ENCODE measurements around the gene TMEM245. TPM values are rescaled to one million over a fixed set of nuclear protein-coding genes. Genes with fewer than 3 reads are reported as not detected.

TMEM245 gene
- 39.4 and 44.2 TPM in 2 replicates for total RNA-seq
- polyA plus RNA-seq: 41.7 and 48.0 TPM in 2 replicates
- 22.1 and 22.7 TPM in 2 replicates for polyA plus RNA-seq (2011; cell fraction: cytosol; rRNA removed)
- polyA plus RNA-seq (2011; cell fraction: nucleus; rRNA removed): 27.8 and 30.4 TPM in 2 replicates
- polyA plus RNA-seq (2012): 40.4 and 41.8 TPM in 2 replicates
- polyA minus RNA-seq: 156 and 175 TPM in 2 replicates
- 57.1 TPM for polyA minus RNA-seq (2011; cell fraction: cytosol; rRNA and poly(A)+ RNA removed)
- polyA minus RNA-seq (2011; cell fraction: nucleus; rRNA and poly(A)+ RNA removed): 64.2 and 110 TPM in 2 replicates
- percentile 92 among the genes with signal in this experiment for Bru-seq, nascent RNA
- percentile 90 among the genes with signal in this experiment for BruChase-seq, experiment 1, labeled RNA remaining after a 6-hour chase
- BruChase-seq, experiment 2, labeled RNA remaining after a 2-hour chase: percentile 90 among the genes with signal in this experiment
- long read RNA-seq, partial matches to known transcripts: 6 of 77 reads
- long read RNA-seq, other reads (novel, unspliced or antisense): 70 of 77 reads

DNA sequence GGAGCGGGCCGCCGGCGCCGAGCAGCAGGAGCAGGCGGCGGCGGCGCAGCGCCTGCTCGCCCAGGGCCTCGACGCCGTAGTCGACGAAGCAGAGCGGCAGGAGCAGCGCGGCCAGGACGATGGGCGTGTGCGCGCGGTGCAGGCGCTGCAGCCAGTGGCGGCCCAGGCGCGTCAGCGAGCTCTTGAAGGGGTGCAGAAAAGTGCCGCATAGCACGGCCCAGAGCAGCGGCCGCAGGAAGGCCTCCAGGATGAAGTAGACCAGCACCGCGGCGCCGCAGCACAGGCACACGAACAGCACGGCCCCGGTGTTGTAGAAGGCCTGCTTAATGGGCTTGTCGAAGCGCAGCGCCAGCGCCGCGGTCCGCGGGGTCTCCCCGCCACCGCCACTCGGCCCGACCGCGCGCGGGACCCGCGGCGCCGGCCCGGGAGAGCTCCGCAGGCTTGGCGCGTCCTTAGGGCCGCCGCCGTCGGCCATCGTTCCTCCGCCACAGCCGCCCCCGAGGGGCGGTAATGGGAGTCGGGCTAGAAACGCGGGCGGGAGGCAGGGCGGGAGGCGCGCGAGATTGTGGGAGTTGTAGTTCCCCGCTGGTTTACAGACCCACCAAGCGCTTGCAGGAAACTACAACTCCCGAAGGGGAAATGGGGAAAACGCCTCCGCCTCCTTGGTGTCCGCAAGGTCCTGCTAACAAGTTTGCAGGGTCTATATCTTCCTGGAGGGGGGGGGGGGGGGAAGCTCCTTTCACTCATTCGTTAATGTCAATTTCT lies at the start of gene TMEM245:
Gene TMEM245, minus strand, starts transcription at position 509 of the 765 bp plus-strand sequence. Its CDS starts 34 bp downstream, at position 475.
- no TSS peak for BruUV-seq (replicated peaks)
- peak within 1 kb of the TSS; percentile 80 for H2AFZ ChIP-seq (ENCODE audit: low read depth, low read length)
- H3K27me3 ChIP-seq (ENCODE audit: control insufficient read depth in 2 of 2, insufficient read depth in 2 of 2, low read length in 2 of 2): no peaks in the 10 kb centered on the region
- peak; percentile 93 for FAIRE-seq
- peaks cover 16% of the 10 kb centered on the region for H3K4me1 ChIP-seq (ENCODE audit: control insufficient read depth, extremely low read depth, insufficient read depth, low read length)
- TF ChIP-seq POLR2AphosphoS5 (IDR thresholded peaks at IDR 0.05; ENCODE audit: insufficient read depth, low read depth, low read length): peak; percentile 71
- TF ChIP-seq MYC (IDR thresholded peaks at IDR 0.05; ENCODE audit: low read depth, low read length): no peak
- TF ChIP-seq POLR2A (IDR thresholded peaks at IDR 0.05; ENCODE audit: low read depth, low read length): peak; percentile 75
- no peaks in the 10 kb centered on the region for H3K9me3 ChIP-seq (replicated peaks; ENCODE audit: control insufficient read depth, insufficient read depth, low read length)
- intact Hi-C loops (cut with micrococcal nuclease): loop anchor here (1.0 to 10.0 kb wide), 7 partner anchors 9 to 1635 kb away; partner anchors contain the start of genes CTNNAL1, EPB41L4B and KLF4
- CTCF ChIA-PET: interaction anchor here (0.6 to 2.9 kb wide), 11 partner anchors 9 to 350 kb away, joined by 3 to 16 read pairs (median 4); no protein-coding TSS in a partner anchor
- H3K4me2 ChIP-seq (ENCODE audit: insufficient read depth, low read length): peak within 1 kb of the TSS; percentile 72
- peaks cover 49% of the 10 kb centered on the region for H3K79me2 ChIP-seq (ENCODE audit: control insufficient read depth, insufficient read depth, low read length)
- H3K9me1 ChIP-seq (replicated peaks; ENCODE audit: control insufficient read depth, extremely low read depth, insufficient read depth, low read length): no peaks in the 10 kb centered on the region
- dilution Hi-C loops (cut with MboI; ENCODE audit: extremely low pct_ligation_motif_present, low sequenced_read_pairs): no loop called here
- no peaks in the 10 kb centered on the region for H4K20me1 ChIP-seq (replicated peaks; ENCODE audit: control insufficient read depth, extremely low read depth, insufficient read depth, low read length)
- peak within 1 kb of the TSS; percentile 61 to 75 (median 74) for H3K4me3 ChIP-seq (replicated peaks in 1 of 3; ENCODE audit: insufficient read depth in 1 of 3, low read depth in 1 of 3, low read length in 3 of 3)
- H3K27ac ChIP-seq (ENCODE audit: insufficient read depth, low read depth, low read length): peak within 1 kb of the TSS; percentile 42
- POLR2A ChIA-PET: interaction anchor here (0.6 to 2.4 kb wide), 5 partner anchors 8 to 56 kb away, joined by 3 to 8 read pairs (median 4); no protein-coding TSS in a partner anchor
- DNase-seq (ENCODE audit: low read depth, low spot score): peak; percentile 98
- H3K36me3 ChIP-seq (ENCODE audit: control insufficient read depth in 2 of 2, extremely low read depth in 1 of 2, insufficient read depth in 2 of 2, low read length in 2 of 2): no peaks in the 10 kb centered on the region
- H3K9ac ChIP-seq (replicated peaks; ENCODE audit: extremely low read depth, insufficient read depth, low read length): peak within 1 kb of the TSS; percentile 83

DNA sequence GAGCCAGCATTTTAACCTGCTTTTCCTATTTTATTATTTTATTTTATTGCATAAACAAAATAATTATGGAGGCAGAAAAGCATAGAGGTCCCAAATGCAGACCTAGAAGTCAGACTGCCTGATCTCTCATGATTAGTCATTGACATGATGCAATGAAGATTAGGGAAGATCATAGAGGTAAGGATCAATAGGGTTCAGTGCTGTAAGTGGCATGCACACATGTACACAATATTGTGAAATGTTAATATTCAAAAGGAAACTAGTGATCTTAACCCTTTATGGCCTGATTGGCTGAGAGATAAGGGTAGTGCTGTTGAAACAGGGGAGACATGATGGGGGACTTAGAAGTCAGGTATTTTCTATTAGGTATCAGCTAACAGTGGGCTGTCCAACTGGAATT lies 48.4 kb upstream of the TMEM245 start:
- DNase-seq (ENCODE audit: low read depth, low spot score) (no peak), FAIRE-seq (no peak)
- intact Hi-C loops (cut with micrococcal nuclease) (no loop called here), dilution Hi-C loops (cut with MboI; ENCODE audit: extremely low pct_ligation_motif_present, low sequenced_read_pairs) (no loop called here)
- peaks cover 30 to 33% of the 10 kb centered on the region in 2 experiments for H3K27me3 ChIP-seq (ENCODE audit: control insufficient read depth in 2 of 2, insufficient read depth in 2 of 2, low read length in 2 of 2)
- no peaks in the 10 kb centered on the region for H3K36me3 ChIP-seq (ENCODE audit: control insufficient read depth in 2 of 2, extremely low read depth in 1 of 2, insufficient read depth in 2 of 2, low read length in 2 of 2)
- no peak overlapping the region for H3K9ac ChIP-seq (replicated peaks; ENCODE audit: extremely low read depth, insufficient read depth, low read length)
- H3K27ac ChIP-seq (ENCODE audit: insufficient read depth, low read depth, low read length): no peak overlapping the region
- POLR2A ChIA-PET: no interaction called here
- no peak overlapping the region for H3K4me3 ChIP-seq (replicated peaks in 1 of 3; ENCODE audit: insufficient read depth in 1 of 3, low read depth in 1 of 3, low read length in 3 of 3)
- H3K79me2 ChIP-seq (ENCODE audit: control insufficient read depth, insufficient read depth, low read length): no peaks in the 10 kb centered on the region
- BruUV-seq (replicated peaks): no TSS peak
- CTCF ChIA-PET: no interaction called here
- H4K20me1 ChIP-seq (replicated peaks; ENCODE audit: control insufficient read depth, extremely low read depth, insufficient read depth, low read length): no peaks in the 10 kb centered on the region
- no peaks in the 10 kb centered on the region for H3K9me3 ChIP-seq (replicated peaks; ENCODE audit: control insufficient read depth, insufficient read depth, low read length)
- TF ChIP-seq, protein P1, sequence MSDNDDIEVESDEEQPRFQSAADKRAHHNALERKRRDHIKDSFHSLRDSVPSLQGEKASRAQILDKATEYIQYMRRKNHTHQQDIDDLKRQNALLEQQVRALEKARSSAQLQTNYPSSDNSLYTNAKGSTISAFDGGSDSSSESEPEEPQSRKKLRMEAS (IDR thresholded peaks at IDR 0.05; ENCODE audit: insufficient read depth, insufficient read length): no peak
- no peak for TF ChIP-seq JUN (IDR thresholded peaks at IDR 0.05; ENCODE audit: borderline replicate concordance, insufficient read depth, insufficient read length, low read depth)
- TF ChIP-seq EZH2 (IDR thresholded peaks at IDR 0.05; ENCODE audit: borderline replicate concordance, low read depth, low read length, severe bottlenecking): no peak
- TF ChIP-seq MYC (IDR thresholded peaks at IDR 0.05; ENCODE audit: low read depth, low read length): no peak
- TF ChIP-seq GATA2 (IDR thresholded peaks at IDR 0.05; ENCODE audit: insufficient read depth, insufficient read length, low read depth, low read length): no peak
- TF ChIP-seq, protein P2, sequence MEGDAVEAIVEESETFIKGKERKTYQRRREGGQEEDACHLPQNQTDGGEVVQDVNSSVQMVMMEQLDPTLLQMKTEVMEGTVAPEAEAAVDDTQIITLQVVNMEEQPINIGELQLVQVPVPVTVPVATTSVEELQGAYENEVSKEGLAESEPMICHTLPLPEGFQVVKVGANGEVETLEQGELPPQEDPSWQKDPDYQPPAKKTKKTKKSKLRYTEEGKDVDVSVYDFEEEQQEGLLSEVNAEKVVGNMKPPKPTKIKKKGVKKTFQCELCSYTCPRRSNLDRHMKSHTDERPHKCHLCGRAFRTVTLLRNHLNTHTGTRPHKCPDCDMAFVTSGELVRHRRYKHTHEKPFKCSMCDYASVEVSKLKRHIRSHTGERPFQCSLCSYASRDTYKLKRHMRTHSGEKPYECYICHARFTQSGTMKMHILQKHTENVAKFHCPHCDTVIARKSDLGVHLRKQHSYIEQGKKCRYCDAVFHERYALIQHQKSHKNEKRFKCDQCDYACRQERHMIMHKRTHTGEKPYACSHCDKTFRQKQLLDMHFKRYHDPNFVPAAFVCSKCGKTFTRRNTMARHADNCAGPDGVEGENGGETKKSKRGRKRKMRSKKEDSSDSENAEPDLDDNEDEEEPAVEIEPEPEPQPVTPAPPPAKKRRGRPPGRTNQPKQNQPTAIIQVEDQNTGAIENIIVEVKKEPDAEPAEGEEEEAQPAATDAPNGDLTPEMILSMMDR (IDR thresholded peaks at IDR 0.05; ENCODE audit: extremely low read depth in 1 of 2, insufficient read depth in 1 of 2, low read depth in 1 of 2, low read length in 2 of 2): no peak
- TF ChIP-seq FOS (IDR thresholded peaks at IDR 0.05; ENCODE audit: borderline replicate concordance, insufficient read depth, low read length): no peak
- no peak for TF ChIP-seq POLR2AphosphoS5 (IDR thresholded peaks at IDR 0.05; ENCODE audit: insufficient read depth, low read depth, low read length)
- TF ChIP-seq POLR2A (IDR thresholded peaks at IDR 0.05; ENCODE audit: low read depth, low read length): no peak
- H2AFZ ChIP-seq (ENCODE audit: low read depth, low read length): no peak overlapping the region
- no peak overlapping the region for H3K4me2 ChIP-seq (ENCODE audit: insufficient read depth, low read length)
- H3K9me1 ChIP-seq (replicated peaks; ENCODE audit: control insufficient read depth, extremely low read depth, insufficient read depth, low read length): no peaks in the 10 kb centered on the region
- H3K4me1 ChIP-seq (ENCODE audit: control insufficient read depth, extremely low read depth, insufficient read depth, low read length): no peaks in the 10 kb centered on the region
